ENCODE measurements around the gene RMDN2.

Gene RMDN2, protein sequence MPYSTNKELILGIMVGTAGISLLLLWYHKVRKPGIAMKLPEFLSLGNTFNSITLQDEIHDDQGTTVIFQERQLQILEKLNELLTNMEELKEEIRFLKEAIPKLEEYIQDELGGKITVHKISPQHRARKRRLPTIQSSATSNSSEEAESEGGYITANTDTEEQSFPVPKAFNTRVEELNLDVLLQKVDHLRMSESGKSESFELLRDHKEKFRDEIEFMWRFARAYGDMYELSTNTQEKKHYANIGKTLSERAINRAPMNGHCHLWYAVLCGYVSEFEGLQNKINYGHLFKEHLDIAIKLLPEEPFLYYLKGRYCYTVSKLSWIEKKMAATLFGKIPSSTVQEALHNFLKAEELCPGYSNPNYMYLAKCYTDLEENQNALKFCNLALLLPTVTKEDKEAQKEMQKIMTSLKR

DNA sequence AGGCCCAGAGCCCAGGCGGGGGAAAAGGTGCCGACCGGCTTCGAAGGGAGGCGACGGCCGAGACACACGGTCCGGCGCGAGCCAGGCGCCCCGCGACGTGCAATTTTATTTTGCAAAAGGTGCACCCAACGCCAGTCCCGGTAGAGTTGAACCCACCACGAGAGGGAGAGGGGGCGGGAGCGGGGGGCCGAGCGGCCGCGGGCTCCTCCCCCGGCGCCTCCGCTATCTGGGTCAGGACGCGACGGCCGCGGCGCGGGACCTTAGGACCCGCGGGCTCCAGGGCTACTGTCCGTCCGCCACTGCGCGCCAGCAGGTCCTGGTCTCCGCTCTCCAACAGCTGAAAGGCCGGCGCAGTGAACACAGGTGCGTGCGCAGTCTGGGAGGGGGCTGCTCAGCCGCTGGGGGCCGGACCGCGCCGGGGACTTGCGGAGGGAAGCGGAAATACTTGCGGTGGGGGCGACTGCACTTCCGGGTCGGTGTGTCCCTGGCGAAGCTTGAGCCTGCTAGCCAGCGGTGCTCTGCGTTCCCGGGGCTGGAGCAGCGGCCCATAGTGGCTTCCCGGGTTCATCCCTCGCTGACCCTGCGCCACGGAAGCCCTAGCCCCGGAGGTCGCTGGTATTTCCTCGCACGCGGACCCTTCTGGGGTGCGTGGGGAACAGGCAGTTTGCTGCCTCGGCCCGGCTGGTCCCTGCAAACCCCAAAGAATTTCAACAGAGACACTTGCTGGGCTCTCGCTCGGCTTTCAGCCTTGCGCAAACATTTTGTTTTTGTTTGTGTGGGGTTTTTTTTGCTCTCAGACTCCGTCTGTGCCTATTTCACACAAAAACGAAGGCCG lies at the start of gene RMDN2:
TSS of gene RMDN2 (plus strand) at position 225 of the 835 bp plus-strand sequence. CDS start 3,991 bp downstream, outside the sequence.
- peak; percentile 84 for DNase-seq

DNA sequence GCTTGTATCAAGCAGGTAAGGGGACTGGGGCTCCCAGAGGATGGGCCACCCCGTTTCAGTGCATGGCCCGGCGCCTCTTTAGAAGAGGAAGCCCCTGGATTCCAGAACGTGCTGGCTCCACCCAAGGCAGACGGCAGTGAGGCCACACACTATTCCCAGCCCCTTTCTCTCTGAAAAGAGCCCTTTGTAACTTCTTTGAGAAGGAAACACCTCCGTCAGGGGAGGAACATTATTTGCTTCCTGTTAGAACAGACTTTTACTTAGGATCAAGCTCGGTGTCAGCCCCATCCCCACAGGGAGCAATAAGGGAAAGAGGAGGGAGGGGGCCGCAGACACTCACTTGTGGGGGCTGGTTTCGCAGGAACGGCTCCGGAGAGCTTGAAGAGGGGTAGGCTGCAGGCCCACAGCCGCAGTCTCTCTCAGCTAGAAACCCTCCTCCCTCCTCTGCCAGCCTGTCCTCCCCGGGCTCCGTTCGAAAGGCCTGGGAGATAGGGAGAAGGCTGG lies 49.6 kb upstream of the RMDN2 start:
- DNase-seq = no peak

DNA sequence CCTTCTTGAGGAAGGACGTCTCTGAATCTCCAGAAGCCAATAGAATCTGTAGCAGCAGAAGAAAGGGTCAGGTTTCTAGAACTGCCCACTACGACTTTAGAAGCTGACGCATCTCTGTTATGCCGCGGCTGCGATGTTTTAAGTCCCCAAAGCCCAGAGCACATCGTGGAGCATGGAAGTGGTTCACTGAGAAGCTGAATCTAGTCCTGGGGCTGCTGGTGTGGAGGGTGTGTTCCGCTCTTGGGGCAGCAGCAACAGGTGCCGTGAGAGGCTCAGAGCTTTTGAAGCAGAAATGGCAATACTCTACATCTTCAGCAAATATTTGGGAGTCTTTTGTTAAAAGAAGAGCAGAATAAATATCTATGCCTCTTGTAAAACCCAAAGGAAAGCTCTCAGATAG lies 48.9 kb upstream of the RMDN2 start:
- DNase-seq = no peak

DNA sequence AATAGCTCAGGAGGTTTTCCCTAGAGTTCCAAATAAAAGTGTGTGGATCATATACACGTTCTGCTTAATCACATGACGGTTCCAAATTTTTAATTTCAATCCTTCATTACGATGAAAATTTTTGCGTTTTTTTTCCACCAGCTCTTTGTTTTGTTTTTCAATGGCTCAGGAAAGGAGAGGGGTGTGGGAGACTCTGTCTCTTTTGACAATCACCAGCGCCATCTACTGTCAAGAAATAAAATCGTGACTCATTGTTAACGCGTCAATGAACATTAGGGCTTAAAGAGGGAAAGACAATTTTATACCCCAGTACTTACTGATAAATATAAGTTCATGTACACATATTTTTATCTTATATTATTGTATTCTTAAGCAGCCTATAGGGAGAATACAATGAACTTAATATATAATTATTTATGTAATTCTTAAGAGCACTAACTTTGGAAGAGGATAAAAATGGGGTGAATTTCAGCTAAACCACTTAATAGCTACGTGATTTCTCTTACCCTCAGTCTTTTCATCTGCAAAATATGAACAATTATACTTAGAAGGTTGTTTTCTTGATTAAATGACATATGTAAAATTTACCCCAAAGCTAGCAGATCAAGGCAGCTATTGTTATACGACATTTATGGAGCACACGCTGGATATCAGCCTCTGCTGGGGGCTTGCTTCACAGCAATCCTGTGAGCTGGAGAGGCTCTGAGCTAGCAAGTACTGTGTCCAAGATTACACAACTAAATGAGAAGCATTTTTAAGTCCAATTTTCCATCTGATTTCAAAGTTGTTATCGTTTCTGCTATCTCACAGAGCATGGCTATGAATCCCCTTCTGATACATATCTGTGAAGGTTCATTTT lies 47.4 kb upstream of the RMDN2 start:
- no peak for DNase-seq

DNA sequence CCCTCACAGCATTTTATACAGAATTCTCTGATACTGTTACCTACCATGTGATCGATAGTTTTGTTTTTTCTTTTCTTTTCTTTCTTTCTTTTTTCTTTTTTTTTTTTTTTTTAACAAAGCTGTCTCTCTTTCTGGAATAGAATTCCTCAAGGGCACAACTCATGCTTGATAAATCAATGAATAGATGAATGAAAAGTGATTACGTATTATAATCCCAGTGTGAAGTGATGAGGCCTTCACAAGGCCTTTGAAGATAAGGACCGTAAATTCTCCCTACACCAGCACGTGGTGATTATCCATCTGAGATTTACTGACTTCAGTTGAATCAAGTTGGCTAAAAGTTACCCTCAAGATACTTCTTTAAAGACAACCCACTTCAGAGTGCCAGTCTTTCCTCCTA lies 46.6 kb upstream of the RMDN2 start:
- DNase-seq = no peak

DNA sequence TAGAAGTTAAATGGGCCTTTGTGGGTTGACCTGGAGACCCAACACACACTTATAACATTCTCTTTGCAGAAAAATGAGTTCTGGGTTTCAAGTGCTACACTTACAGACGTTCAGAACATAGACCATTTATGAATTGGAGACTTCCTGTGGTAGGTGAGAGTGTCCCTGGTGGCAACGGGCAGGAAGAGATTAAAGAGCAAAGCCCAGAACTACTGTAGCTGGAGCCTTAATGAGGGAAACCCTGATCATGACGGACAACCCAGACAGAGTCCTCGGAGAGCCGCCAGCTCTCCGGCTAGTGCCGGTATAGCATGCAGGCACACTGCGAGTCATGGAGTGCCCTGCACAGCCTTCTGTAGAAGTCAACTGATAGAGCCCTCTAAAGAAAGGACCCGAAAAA lies 44.5 kb upstream of the RMDN2 start:
- DNase-seq = no peak

DNA sequence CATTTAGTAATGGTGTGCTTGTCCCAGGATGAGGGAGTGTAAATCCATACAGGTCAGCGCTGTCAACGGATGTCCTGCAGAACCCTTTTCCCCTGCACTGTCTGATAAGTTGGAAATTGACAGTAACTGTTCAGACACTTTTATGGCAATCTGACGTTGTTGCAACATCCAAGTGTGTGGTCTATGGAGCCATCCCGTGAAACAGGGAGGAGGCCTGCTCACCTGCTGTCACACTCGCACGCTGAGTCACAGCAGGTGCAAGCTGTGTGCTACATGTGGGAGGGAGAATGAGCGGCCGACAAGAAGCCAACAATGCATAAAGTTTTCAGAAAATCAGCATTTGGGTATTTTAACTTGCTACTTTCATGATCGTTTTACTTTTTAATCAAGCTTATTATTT lies 43.7 kb upstream of the RMDN2 start:
- no peak for DNase-seq

DNA sequence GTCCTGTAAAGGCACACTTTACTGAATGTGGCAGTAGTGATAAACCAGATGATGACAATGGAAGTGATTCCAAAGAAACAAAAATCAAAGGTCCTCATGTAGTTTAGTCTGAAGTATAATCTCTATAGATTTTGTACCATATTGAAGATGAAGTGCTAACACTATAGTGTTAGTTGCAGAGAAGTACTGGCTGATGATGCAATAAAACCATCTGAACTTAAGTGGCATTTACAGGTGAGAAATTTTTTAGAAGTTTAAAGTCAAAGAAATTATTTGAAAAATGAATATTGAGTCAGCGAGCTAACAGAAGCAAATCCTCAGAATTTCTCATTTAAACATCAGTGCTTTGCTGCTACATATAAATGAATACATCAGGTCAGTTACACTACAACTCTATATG lies 43.1 kb upstream of the RMDN2 start:
- no peak for DNase-seq

DNA sequence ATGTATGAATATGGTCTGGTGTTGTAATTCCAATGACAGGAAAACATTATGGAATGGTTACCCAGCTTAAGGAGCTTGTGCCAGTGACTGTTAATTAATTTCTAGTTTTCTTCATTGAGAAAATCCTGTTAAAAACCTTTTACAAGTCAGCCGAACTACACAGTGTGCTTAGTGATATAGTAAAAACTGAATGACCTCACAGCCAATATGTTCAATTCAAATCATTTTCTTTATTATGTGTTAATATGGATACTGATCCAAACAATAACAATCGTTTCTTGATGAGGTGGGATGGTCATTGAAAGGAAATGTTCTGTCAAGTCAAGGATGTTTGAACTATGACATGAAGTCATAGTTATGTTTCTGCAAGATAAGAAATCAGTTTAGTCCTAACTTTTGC lies 41.6 kb upstream of the RMDN2 start:
- no peak for DNase-seq

DNA sequence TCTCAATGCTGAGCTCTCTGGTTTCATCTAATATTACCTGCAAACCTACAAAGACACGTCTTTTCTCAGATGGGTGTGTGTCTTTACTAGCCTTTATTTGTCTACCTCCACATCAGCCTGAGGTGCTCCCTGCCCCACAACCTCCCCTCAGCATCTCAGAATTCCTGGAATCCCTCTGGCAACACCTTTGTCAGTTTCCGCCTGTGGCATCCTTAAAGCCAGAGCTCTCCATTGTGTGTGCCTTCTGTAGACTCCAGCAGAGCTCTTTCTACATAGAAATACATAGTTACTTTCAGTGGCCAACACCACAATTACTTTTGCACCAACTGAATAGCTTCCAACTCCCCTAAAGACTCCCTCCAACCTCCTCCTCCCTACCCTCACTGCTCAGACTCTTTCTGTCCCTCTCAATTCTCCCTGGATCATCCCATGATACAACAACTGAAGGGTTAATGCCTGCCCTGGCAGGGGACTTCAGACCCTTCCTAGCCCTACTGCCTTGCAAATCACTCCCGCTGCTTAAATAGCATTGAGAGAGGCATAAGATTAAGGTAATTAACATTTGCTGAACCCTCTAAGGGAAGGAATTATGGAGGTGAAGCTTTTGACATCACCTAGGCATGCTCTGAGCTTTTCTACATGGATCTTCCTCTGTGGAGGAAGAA lies 39.6 kb upstream of the RMDN2 start:
- DNase-seq = no peak

DNA sequence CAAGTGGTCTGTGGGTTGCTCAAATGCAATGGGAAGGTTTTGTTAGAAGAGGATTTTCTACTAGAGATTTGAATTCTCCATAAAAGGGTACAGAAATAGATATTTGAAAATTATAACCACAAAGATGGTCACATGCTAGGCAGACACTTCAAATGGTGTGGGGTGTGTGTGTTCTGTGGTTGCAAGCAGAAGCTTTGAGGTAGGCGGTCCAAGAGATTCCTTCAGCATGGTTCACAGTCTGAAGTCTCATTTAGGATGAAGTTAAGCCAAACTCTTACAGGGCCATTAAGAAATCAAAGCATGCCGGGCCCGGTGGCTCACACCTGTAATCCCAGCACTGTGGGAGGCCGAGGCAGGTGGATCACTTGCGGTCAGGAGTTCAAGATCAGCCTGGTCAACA lies 38.3 kb upstream of the RMDN2 start:
- no peak for DNase-seq

DNA sequence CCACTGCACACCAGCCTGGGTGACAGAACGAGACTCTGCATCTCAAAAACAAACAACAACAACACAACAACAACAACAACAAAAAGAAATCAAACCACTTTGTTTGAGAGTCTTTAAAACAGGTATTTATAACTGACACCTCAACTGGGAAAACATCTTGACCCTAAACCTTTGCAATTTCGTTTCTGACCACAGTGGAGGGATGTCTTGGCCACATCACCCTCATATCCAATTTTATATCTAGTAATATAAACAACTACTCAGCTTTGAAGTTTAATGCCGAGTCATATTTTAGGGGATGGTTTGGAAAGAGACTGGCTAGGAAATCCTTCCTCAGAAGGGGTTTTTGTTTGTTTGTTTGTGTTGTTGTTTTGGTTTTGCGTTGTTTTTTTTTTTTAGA lies 37.8 kb upstream of the RMDN2 start:
- no peak for DNase-seq

DNA sequence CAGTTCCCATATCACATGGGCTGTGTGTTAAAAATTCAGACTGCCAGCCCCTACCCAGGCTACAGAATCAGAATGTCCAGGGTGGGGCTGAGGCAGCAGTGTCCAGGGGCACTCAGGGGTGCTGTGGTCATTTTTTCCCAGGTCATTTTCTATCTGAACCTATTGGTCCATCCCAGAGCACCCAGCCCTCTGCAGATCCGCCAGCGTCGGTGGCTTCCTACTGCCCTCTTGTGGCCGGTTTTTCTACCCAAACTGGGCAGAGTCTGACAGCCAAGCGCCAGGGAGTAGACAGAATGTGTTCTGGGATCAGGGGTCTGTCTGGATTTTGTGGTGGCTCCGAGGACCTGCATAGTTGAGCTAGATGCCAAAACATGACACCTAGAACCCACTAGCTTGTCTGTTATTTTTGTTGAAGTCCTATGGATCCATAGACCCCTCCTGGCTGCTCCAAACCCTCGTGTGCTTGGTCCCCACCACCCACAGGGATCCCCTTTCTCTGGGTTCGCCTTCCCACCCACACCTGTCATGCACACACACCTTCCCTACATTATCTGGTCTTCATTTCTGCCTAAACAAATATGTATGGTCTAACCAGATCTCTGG lies 34.1 kb upstream of the RMDN2 start:
- peak; percentile 52 for DNase-seq

DNA sequence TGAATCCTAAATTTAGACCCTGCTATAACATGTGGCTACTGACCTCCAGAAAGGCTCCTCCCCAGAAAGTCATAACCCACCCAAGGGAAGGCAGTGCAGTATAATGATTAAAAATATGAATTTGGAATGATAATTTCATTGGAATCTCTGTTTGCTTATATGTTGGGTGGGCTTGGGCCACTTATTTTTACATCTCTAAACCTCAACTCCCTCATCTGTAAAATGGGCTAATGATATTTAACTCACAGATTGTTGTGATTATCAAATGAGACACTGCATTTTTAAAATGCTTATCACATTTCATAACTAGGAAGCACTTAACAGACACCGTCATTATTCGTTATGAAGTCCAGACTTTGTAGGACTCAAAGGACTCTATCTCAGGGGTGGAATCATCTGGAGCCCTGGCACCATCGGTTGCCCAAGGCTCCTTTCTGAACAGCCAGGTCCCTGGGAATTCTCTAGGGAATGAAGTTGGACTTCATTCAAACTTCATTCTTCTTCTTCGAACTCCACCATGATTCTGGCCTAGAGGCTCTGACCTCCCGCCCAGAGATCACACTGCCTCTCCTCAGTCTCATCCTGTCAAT lies 33.1 kb upstream of the RMDN2 start:
- no peak for DNase-seq

DNA sequence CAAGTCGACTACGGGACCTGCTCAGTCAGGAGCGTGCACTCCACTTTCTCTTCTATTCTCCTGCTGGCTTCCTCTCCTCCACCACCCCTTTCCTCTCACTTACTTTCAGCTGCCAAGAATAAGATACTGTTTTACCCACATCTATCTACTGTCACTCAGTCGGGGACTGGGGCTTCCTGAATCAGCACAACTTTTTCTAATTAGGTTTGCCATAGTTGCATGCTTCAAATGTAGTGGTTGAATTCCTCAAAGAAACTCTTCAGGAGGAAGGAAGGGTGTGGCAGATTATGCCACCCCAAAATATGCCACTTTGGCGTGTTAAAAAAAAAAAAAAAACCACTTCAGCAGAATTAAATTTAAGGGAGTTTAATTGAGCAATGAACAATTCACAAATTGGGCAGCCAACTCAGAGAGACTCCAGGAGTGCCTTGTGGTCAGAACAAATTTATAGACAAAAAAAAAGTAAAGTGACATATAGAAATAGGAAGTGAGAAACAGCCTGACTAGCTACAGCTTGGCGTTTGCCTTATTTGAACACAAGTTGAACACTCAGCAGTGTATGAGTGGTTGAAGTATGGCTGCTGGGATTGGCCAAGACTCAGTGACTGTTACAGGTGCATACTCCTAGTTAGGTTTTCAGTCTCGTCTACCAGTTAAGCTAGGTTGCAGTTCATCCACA lies 32.5 kb upstream of the RMDN2 start:
- peak; percentile 36 for DNase-seq

DNA sequence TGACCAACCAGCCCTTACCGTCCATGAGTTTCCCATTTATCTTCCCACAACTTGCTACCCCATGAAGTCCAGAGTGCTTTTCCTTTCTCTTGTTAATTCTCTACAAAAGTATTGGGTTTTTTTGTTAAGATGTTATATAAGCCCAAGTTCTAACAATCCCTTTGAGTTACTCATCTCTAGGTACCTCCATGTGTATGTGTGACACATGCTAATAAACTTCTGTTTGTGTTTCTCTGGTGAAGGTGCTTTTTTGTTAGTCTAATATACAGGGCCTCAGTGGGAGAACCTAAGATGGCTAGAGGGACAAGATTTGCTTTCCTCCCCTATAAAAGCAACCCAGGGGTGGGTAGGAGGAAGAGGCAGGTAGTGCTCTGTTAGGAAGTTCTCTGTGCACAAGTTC lies 31.8 kb upstream of the RMDN2 start:
- no peak for DNase-seq

DNA sequence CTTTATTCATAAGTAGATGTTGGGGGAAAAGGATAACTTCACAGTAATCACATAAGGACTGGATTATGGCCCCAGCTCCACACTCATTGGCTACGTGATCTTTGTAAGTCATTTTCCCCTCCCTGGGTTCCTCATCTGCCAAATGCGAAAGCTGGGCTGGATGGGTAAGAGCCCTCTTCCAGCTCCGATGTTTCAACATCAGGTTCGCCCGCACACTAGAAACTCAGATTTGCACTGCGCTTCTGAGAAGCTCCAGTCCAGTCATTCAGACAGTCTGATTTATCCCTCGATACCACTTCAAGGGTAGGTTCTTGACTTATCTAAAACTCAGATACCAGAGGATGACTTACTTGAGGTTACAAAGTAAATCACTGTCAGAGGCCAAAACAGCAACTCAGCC lies 31.0 kb upstream of the RMDN2 start:
- DNase-seq = no peak

DNA sequence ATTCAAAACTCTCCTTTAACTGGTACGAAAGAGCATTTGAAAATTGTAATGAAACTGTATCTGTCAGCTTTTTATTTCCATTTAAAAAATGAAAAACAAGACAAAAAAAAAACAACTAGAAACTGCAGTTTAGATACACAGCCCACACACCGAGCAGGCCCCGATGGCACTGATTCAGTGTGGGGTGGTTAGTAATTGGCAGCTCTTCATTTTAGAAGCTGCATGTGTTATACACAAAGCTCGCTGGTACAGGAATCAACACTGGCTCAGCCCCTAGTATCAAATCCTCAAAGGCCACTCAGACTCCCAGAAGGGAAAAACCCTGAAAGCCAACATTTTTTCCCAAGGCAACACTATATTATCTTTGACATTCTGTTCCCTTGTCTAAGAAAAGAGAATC lies 30.5 kb upstream of the RMDN2 start:
- no peak for DNase-seq

DNA sequence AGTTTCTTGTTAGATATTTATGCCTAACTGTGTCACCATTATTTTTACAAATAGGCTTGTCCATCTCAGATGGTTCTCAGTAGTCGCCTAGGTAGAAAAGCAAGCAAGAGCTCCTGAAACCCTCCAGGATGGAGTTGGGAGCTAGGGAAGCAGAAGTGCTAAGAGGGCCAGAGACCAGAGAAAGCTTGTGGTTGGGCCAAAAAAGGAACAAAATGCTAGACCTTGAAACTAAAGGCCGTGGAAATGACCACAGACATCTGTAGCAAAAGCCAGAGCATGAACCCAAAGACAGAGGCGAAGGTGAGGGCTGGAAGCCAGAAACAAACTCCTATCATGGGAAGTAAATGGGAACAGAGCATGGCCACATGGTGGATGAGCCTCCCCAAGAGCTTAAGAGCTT lies 29.9 kb upstream of the RMDN2 start:
- DNase-seq = no peak

DNA sequence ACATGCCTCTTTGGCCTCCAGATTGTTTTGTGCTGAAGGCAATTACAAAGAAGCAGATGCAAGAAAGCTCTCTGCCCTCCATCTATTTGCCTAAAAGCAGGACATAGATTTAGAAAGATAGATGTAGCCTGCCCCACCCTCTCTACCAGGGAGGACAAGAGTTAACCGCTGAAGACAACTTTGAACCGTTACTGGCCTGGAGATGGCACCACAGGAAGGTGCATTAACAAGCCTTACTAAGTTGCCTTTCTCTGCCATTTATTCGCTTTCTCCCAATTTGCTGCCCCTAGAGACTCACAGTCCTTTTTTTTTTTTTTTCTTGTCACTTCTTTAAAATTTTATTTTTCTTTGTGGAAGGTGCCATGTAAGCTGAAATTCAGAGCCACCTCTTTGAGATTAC lies 28.8 kb upstream of the RMDN2 start:
- no peak for DNase-seq

DNA sequence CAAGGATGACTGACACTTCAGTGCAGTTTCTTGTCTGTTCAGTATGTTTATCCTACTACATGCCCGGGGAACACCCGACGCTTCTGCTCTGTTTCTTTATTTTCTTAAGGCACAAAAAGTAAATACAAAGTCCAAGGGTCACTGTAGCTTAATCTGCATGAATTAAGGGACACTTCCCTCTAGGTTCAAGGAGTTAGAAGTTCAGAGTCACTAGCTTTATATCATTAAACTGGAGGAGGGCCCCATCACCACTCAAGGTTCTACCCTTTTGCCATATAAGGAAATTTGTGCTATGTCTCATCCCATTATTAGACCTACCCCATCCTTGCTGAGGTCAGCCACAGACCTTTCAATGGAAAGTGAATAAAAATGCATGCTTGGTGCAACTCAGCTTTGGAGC lies 27.6 kb upstream of the RMDN2 start:
- no peak for DNase-seq
